Right hindlimb (tissue), 1 donor: ENCODE data around the gene RORB.

Experiments
- DNase-seq: peaks from one replicate; pipeline ENCODE4 v3.0.0-alpha.2; 2018

Gene RORB

GRCh38 chr9:74609671-74610405 is 112.7 kb downstream of the RORB start:
- DNase-seq: no peak

GRCh38 chr9:74610523-74611061 is 113.5 kb downstream of the RORB start:
- DNase-seq: no peak

DNA sequence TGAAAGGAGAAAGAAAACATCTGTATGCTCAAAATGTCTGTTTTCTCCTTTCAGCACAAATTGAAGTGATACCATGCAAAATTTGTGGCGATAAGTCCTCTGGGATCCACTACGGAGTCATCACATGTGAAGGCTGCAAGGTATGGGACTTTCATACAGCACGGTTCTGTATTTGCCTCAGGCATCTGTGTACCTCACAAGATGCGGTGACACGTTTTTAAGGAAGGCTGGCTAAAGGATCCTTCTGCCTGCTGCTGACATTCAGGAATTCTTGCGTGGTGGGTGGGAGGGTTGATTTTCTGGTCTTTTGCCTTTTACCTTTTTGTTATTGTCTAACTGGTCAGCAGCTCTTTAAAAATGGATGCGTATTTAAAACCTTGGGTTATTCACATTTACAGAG is 133.1 kb downstream of the RORB start:
- DNase-seq: no peak

- no peak for DNase-seq
Observed at GRCh38 chr9:74639112-74639511, 142.0 kb downstream of the RORB start.

GRCh38 chr9:74642376-74642775 is 145.2 kb downstream of the RORB start:
- no peak for DNase-seq

GRCh38 chr9:74643303-74643923 is 146.3 kb downstream of the RORB start:
- DNase-seq: no peak

DNA sequence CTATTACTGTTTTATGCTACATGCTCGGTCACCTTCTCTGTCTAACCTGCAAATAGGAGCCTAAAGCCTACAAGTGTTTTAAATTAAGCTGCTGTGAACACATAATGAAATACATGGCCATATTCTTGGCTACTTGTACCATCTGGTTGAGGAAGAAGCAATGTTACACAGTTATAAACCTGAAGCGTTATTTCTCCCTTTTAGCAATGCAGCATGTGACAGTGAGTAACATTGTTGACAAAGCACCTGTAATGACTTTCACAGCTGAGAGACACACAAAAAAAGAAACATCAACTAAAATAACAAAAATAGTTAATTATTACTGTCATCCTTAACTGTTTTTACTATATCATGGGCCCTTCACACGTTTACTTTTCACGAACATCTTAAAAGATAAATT is 146.9 kb downstream of the RORB start:
- no peak for DNase-seq

GRCh38 chr9:74645007-74645639 is 148.0 kb downstream of the RORB start:
- DNase-seq: no peak

DNA sequence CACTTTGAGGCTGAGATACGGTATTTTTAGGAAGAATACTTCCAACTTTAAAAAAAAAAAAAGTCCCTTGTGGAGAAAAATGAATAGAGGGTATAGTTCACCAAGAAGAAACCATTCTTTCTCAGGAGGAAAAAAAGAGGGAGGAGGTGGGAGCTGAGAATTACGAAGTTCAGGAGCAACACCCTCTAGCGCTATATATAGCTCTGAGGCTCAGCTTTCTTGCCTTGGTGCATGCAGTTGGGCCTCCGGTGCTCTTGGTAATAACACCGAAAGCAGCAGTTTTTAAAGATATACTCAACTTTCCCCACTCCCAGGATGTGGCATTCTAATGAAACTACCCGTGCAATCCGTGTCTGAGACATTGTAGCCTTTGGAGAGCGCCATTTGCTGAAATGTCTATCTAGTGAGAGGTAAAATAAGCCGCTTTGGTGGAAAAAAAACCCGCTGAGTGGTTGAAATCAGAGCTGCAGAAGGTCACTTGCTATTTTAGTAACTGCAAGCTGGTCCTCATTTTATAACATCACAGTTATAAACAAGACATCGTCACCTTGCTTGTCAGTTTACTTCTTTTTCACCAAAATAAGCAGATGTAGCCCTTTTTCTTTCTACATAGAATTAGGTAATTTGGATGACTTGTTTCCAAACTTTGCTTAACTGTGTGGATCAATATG is 156.4 kb downstream of the RORB start:
- no peak for DNase-seq

- DNase-seq: no peak
Observed at GRCh38 chr9:74662674-74663073, 165.5 kb downstream of the RORB start.

GRCh38 chr9:74663439-74663838 is 166.3 kb downstream of the RORB start:
- no peak for DNase-seq

DNA sequence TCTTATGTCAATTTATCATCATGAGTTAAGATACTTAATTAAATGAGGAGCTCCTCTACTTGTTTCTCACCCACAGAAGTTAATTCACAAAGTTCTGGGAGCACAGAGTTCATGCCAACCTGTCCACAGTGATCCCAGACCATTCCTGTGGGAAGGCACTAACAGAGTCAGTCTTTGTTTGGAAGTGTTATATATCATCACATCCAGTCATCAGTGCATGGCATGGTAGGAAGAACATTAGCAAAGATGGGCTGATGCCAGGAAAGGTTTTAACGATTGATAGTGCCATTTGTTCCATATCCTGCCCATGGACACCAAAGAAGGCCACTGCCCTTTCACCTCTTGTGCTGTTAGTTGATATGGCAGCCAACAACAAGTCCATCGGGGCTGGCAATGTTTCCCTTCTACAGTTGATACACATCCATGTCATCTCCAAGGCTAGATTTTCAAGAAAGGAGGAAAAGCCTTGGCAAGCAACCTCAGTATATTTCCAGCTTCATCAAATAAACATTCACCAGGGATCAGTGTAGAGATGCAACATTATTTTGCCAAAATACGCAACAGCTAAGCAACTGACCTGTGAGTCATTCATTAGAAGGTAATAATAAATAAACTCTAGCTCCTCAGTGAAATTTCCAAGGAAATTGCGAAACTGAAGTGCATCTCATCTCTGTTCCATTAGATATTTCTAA is 169.6 kb downstream of the RORB start:
- no peak for DNase-seq

- no peak for DNase-seq
Observed at GRCh38 chr9:74672237-74672636, 175.1 kb downstream of the RORB start.

- no peak for DNase-seq
Observed at GRCh38 chr9:74674077-74674476, 176.9 kb downstream of the RORB start.

- no peak for DNase-seq
Observed at GRCh38 chr9:74681906-74682305, 184.8 kb downstream of the RORB start.

DNA sequence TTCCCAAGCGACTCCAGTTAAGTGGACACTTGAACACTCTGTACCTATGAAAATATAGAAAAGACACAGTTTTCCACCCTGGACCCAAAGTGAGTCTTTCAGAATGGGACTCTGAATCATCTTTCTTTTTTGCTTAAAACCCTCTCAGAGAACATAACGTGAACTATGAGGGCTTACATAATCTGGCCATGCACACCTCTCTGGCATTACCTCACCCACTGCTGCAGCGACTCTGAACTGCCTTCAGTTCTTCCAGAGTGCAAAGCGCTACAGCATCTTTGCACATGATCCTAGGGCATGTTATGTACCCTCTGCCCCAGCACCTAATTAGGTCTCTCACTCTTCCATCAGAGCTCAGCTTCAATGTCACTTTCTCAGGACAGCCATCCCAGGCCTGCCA is 186.2 kb downstream of the RORB start:
- DNase-seq: no peak

GRCh38 chr9:74691058-74691457 is 193.9 kb downstream of the RORB start:
- no peak for DNase-seq

DNA sequence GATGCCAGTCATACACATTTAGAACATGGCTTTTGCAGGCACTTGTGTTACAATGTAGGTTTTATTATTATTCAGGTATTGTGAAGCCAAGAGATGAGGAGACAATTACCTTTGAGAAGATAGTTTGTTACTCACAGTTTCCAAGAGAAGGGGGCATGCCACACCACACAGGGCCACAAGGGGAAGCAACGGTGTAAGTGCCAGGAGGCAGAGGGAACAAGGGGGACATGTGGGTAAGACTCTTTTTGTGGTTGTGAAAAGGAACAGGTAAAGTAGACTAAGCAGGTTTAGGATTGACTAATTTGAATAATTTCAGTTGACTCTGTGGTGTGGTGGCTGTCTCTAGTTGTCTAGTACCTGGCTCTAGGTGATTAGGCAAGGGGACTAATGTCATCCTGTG is 199.4 kb downstream of the RORB start:
- no peak for DNase-seq

DNA sequence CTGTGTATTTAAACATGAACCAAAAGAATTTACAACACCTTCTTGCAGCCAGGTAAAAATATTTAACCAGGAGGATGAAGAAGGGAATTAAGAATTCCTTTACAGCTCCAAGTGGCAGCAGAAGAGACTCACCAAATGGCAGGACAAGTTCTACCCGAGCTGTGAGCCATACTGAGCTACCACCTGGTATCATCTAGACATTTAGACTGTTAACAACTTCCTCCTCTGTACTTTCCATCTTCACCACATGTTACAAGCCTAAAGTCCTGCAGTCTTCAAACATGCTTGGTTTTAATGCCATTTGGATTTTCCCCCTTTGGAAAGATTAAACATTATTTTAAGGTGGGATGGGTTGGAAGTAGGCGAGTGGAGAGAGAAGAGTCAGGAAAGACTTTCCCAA is 200.4 kb downstream of the RORB start:
- DNase-seq: no peak

DNA sequence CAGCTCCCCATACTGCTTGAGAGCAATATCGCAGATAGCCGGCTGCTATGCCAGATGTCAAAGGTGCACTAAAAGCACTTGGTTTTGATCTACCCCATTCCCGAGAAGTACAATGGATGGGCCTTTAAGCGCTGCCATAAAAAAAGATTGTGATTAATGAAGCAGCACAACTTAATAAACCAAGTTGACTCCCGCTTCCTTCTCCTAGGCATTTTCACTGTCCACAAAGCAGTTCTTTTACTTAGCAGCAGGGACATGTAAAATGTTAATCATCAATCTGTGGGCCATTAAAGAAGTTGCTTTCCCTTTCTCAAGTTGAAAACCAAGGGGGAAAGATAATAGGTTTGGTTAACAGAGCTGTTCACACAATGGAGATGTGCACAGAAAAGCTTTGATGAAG is 214.2 kb downstream of the RORB start:
- DNase-seq: no peak

GRCh38 chr9:74718709-74719108 is 221.6 kb downstream of the RORB start:
- DNase-seq: no peak

- no peak for DNase-seq
Observed at GRCh38 chr9:74719306-74719705, 222.2 kb downstream of the RORB start.
